CD4-positive, alpha-beta T cell treated with Interleukin-10 for 1 hour (primary cell): ENCODE measurements around the gene ZBTB8A.
"Not testable (repeated sequence)": the region's sequence is repeated elsewhere in the genome, so short reads cannot be mapped to it uniquely, and the experiment has no call there.

Experiments
- DNase-seq: peaks from one replicate; pipeline ENCODE4 v3.0.0-alpha.2; 2020

Gene ZBTB8A

GRCh38 chr1:32538887-32539583 lies at the start of gene ZBTB8A:
Gene ZBTB8A, plus strand, starts transcription at chr1:32539427. Its CDS starts 53,505 bp downstream, at chr1:32592932.
- DNase-seq = no peak

DNA sequence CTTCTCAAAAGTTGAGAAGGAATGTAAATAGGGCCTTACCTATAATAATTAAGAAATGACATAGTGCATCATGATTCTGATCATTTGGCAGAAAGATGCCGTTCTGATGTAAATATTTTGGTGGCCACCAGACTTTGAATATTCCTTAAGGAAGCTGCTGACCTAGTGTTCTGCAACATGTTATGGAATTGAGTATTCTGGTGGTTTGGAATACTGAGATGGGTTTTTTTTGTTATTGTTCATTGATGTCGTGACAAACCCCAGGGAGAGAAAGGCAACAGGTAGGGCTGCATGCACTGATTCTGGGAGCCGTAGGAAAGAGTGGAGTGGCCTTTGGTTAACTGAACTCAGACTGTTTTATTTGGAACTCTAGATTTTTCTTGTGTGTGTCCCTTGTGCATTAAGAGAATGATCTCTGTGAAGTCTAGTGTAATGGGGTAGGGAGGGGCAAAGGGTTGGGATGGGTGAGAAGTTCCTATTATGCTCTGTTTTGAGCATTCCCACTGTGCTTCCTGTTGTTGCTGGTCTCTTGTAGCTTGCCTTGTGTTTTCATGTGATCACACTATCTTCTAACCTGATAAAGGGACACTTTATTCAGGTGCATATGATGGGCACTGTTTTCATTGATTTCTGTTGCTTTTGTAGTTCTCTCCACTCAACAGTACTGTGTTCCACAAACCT lies 49.3 kb upstream of the ZBTB8A start:
- DNase-seq = no peak

- no peak for DNase-seq
These were observed 47.8 kb upstream of the ZBTB8A start for GRCh38 chr1:32491386-32491785.

DNA sequence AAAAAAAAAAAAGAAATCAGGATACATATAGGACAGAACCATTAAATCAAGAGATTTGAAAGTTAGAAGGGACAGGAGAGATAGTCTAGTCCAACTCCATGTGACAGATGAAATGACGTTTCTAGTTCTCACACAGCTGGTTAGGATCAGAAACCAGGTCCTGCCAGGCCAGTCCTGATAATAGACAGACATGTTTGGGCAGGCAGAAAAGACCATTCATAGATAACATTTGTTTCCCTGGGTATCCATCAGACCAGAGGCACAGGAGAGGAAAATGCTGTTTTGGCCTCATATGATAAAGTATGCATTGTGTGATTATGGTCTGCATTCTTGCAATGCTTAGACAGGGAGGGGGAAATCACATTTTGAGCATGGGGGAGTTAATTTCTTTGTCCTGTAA lies 45.0 kb upstream of the ZBTB8A start:
- no peak for DNase-seq

DNA sequence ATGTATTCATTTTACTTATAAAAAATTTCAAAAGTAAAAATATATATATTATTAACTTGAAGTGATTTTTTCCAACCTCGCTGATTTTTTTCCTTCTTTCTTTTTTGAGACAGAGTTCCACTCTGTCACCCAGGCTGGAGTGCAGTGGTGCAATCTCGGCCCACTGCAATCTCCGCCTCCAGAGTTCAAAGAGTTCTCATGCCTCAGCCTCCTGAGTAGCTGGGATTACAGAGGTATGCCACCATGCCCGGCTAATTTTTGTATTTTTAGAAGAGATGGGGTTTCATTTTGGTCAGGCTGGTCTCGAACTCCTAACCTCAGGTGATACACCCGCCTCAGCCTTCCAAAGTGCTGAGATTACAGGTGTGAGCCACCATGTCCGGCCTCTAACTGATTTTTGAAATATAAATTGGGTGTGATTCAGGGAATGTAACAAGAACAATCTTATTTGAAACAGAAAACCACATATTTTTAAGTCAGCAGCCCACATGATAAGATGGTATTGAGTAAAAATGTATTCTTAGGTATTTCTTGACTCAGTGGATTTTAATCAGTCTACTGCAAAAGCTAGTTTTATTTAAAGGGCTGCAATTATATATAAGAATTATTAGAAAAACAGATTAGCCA lies 44.4 kb upstream of the ZBTB8A start:
- no peak for DNase-seq

DNA sequence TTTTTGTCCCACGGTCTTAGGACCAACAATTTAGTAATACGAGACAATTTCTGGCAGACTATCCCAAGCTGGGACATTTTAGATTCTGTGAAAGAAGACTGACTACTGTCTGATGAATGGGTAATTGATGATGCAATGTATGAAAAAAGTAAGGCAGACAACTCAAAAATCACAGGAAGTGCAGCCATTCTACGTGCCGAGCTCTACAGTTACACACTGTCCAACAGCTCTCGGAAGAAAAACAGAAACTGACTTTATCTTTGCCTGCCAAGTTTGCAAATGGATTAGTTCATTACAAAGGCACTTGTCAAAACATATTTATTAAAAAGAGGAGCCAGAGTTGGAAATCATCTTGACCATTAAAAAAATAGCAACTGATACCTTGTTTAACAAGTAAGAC lies 43.1 kb upstream of the ZBTB8A start:
- DNase-seq = no peak

- no peak for DNase-seq
These were observed 40.5 kb upstream of the ZBTB8A start for GRCh38 chr1:32498751-32499150.

GRCh38 chr1:32500387-32501209 lies 38.6 kb upstream of the ZBTB8A start:
- DNase-seq = no peak

DNA sequence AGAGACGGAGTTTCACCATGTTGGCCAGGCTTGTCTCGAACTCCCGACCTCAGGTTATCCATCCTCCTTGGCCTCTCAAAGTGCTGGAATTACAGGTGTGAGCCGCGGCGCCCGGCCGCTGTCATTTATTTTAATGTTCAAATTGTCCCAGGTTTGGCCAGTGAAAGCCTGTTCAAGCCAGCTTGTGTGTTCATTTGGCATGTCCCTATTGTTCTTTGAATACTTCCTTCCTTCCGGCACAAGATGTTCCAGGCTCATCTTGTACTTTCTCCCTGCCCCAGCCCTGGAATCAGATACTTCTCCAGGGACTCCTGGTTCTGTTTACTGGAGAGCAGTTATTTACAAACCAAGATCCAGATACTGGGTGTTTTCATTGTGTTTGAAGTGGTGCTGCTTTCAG lies 37.4 kb upstream of the ZBTB8A start:
- no peak for DNase-seq

GRCh38 chr1:32503153-32503552 lies 36.1 kb upstream of the ZBTB8A start:
- no peak for DNase-seq

- DNase-seq = no peak
These were observed 32.2 kb upstream of the ZBTB8A start for GRCh38 chr1:32507021-32507420.

DNA sequence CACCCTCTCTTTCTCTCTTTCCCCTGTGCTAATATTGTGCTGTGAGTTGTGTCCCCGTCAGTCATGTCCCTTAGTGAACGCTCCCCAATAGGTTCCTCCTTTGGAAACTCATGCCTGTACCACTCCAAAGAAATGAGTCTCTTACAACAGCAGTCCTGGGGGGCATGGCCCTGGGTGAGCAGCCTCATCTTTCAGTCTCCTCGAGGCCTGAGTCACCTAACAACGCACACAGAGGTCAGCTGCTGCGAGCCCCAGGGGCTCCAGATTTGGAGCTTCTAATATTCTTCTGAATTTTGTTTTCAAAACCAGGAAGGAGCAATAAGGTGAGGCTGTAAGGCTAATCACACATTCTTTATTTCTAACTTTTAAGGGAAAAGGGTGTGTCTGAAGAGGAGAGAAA lies 30.5 kb upstream of the ZBTB8A start:
- DNase-seq = no peak

DNA sequence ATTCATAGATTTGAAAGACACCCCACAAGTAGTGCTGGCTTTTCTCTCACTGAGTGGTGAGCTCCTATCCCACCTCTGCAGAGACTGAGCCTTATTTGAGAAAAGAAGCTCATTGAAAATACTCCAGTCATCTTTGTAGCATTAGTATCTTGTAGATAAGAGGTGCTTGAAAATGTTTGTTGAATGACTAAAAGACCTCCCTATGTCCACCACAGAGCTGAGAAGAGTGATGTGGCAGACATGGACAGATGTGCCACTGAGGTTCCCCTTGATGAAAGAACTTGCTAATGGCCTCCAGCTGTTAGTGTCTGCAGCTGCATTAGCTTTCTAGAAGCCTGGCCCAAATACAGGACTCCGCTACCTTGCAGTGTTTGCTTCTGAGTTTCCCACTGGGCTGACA lies 29.3 kb upstream of the ZBTB8A start:
- DNase-seq = no peak

GRCh38 chr1:32516402-32516801 lies 22.8 kb upstream of the ZBTB8A start:
- no peak for DNase-seq

GRCh38 chr1:32518976-32519375 lies 20.3 kb upstream of the ZBTB8A start:
- no peak for DNase-seq

GRCh38 chr1:32521165-32521564 lies 18.1 kb upstream of the ZBTB8A start:
- no peak for DNase-seq

DNA sequence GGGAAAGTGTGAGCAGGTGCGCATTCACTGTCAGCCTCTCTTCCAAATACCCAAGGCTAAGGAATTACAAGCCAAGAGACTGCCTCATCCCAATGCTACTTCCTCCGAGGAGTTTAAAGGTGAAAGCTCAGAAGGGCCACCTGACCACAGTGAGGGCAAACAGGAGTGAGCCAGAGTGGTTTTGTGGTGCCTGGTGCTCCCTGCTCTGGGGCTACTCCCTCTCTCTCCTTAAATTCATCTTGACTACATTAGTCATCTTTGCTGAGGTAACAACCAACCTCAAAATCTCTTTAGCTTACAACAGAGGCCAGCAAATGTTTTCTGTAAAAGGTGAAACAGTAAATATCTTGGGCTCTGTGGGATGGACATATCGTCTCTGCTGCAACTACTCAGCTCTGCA lies 14.2 kb upstream of the ZBTB8A start:
- DNase-seq = no peak

DNA sequence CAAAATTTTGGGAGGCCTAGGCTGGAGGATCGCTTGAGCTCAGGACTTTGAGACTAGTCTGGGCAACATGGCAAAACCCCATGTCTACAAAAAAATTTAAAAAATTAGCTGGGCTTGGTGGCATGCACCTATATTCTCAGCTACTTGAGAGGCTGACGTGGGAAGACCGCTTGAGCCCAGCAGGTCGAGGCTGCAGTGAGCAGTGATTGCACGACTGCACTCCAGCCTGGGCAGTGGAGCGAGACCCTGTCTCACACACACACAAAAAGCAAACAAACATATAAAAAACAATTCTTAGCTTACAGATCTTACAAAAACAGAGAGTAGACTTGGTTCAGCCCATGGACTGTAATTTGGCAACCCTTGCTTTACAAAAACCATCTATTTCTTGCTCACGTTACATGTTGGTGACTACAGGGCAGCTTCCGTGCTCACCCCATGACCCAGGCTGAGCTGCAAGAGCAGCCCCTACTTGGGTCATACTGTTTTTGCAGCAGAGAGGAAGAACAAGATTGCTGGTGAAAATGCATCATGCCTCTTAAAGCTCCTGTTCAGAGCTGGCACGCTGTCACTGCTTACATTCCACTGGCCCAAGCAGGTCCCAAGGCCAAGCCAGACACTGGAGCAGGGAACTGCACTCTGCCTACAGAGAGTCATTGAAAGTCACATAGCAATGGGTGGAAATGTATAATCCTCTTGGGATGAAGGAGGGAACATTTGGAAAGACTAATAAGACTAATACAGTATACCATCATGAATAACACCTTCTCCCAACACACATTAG lies 13.4 kb upstream of the ZBTB8A start:
- no peak for DNase-seq

DNA sequence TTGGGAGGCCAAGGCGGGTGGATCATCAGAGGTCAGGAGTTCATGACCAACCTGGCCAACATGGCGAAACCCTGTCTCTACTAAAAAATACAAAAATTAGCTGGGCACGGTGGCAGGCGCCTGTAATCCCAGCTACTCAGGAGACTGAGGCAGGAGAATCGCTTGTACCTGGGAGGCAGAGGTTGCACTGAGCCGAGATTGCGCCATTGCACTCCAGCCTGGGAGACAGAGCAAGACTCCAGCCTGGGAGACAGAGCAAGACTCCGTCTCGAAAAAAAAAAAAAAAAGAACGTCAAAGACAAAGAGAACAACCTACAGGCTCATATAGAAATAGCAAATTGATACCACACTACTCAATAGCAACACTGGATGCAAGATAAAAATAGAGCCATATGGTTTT lies 10.7 kb upstream of the ZBTB8A start:
- DNase-seq = not testable (repeated sequence)

- DNase-seq = no peak
These were observed 5.4 kb upstream of the ZBTB8A start for GRCh38 chr1:32533792-32534327.

- DNase-seq = no peak
These were observed 3.1 kb upstream of the ZBTB8A start for GRCh38 chr1:32536117-32536516.

DNA sequence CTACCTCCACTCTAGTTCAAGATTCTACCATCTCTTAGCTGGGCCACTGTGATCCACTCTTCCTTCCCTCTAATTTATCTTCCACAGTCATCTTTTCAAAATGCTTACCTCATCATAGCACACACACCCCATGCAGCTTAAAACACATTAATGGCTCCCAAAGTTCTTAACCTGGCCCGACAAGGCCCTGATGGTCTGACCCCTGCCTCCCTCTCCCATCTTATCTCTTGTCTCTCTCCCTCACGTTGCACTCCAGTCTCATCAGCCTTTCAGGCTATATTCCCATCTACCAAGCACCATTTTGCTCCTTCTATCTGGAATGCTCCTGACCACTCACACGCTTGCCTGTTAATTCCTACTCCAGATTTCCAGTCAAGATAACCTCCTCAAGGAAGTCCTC lies 2.5 kb upstream of the ZBTB8A start:
- DNase-seq = no peak
